HEK293 (cell line): ENCODE results near the gene DUSP18.

Experiments used
- CTCF ChIA-PET: fragments of 350-600 bp; formaldehyde crosslinking; extraction: SDS; loops from one replicate; lab custom pipeline; 2021; ENCODE audit warnings: antibody characterized with exemption; lab: Yijun Ruan, JAX
- POLR2A ChIA-PET: fragments of 300-600 bp; formaldehyde crosslinking; extraction: SDS; loops from one replicate; lab custom pipeline; 2020; ENCODE audit warnings: antibody characterized with exemption, inconsistent platforms; lab: Yijun Ruan, JAX
- H3K27ac ChIP-seq: fragments of 200-500 bp; sonication (Bioruptor generic); 2 replicates; pipeline ENCODE4 v1.5.1; 2014; ENCODE audit warnings: low read depth, low read length, control low read depth, inconsistent platforms; ENCODE audit errors: extremely low read depth
- H3K36me3 ChIP-seq, 2 experiments: fragments of 200-500 bp in 1 of 2; sonication (Bioruptor generic) in 1 of 2; 1 replicate in 1 of 2; 2 replicates in 1 of 2; pipeline ENCODE4 v1.5.1; 2014 to 2017; ENCODE audit warnings: inconsistent platforms in 2 of 2, low read length in 2 of 2; ENCODE audit not compliant: control insufficient read depth in 2 of 2, insufficient read depth in 1 of 2
- H3K4me1 ChIP-seq: fragments of 200-500 bp; sonication (Bioruptor generic); 2 replicates; pipeline ENCODE4 v1.5.1; 2014; ENCODE audit warnings: mild to moderate bottlenecking, low read length, inconsistent platforms; ENCODE audit not compliant: control insufficient read depth, insufficient read depth
- H3K4me3 ChIP-seq: 2 replicates; pipeline ENCODE4 v1.5.1; 2011; ENCODE audit warnings: low read depth, mild to moderate bottlenecking, control low read depth, low read length, moderate library complexity
- H3K9me3 ChIP-seq: fragments of 200-500 bp; sonication (Bioruptor generic); 2 replicates; pipeline ENCODE4 v1.5.1; 2014; ENCODE audit warnings: low read depth, low read length, inconsistent platforms; ENCODE audit not compliant: control insufficient read depth, insufficient read depth
- GLI2 ChIP-seq: fragments of 450-650 bp; formaldehyde crosslinking; IDR thresholded peaks from 2 replicates; pipeline ENCODE4; 2017; ENCODE audit warnings: missing biosample characterization, missing genetic modification characterization, low read depth, borderline replicate concordance
- GLIS1 ChIP-seq: fragments of 450-650 bp; formaldehyde crosslinking; IDR thresholded peaks from 2 replicates; pipeline ENCODE4 v1.5.1; 2016; ENCODE audit warnings: missing biosample characterization, missing genetic modification characterization
- KLF9 ChIP-seq: fragments of 450-650 bp; formaldehyde crosslinking; IDR thresholded peaks from 2 replicates; pipeline ENCODE4 v1.5.1; 2016; ENCODE audit warnings: missing biosample characterization, missing genetic modification characterization, low read depth
- MYNN ChIP-seq: fragments of 450-650 bp; formaldehyde crosslinking; IDR thresholded peaks from 2 replicates; pipeline ENCODE4 v1.5.1; 2016; ENCODE audit warnings: missing biosample characterization, missing genetic modification characterization, borderline replicate concordance
- OVOL3 ChIP-seq: fragments of 450-650 bp; formaldehyde crosslinking; IDR thresholded peaks from 2 replicates; pipeline ENCODE4 v1.5.1; 2016; ENCODE audit warnings: missing biosample characterization, missing genetic modification characterization
- RBAK ChIP-seq: fragments of 450-650 bp; formaldehyde crosslinking; IDR thresholded peaks from 2 replicates; pipeline ENCODE4 v1.5.1; 2016; ENCODE audit warnings: missing biosample characterization, missing genetic modification characterization
- SP7 ChIP-seq: fragments of 450-650 bp; formaldehyde crosslinking; IDR thresholded peaks from 2 replicates; pipeline ENCODE4 v1.5.1; 2016; ENCODE audit warnings: missing biosample characterization, missing genetic modification characterization
- ZFP37 ChIP-seq: fragments of 450-650 bp; formaldehyde crosslinking; IDR thresholded peaks from 2 replicates; pipeline ENCODE4 v1.5.1; 2016; ENCODE audit warnings: missing biosample characterization, missing genetic modification characterization
- ZNF174 ChIP-seq: fragments of 450-650 bp; formaldehyde crosslinking; IDR thresholded peaks from 2 replicates; pipeline ENCODE4 v1.5.0; 2017; ENCODE audit warnings: missing biosample characterization, mild to moderate bottlenecking, missing genetic modification characterization
- ZNF184 ChIP-seq: fragments of 450-650 bp; IDR thresholded peaks from 2 replicates; pipeline ENCODE4 v1.5.1; 2018; ENCODE audit warnings: missing biosample characterization, mild to moderate bottlenecking, missing genetic modification characterization
- ZNF23 ChIP-seq: fragments of 450-650 bp; formaldehyde crosslinking; IDR thresholded peaks from 2 replicates; pipeline ENCODE4 v1.5.1; 2016; ENCODE audit warnings: missing biosample characterization, missing genetic modification characterization, borderline replicate concordance
- ZNF239 ChIP-seq: fragments of 450-650 bp; formaldehyde crosslinking; IDR thresholded peaks from 2 replicates; pipeline ENCODE4 v1.5.1; 2016; ENCODE audit warnings: missing biosample characterization, missing genetic modification characterization
- ZNF354C ChIP-seq: fragments of 450-650 bp; formaldehyde crosslinking; IDR thresholded peaks from 2 replicates; pipeline ENCODE4 v1.5.1; 2016; ENCODE audit warnings: missing biosample characterization, missing genetic modification characterization, low read depth, borderline replicate concordance
- ZNF391 ChIP-seq: fragments of 450-650 bp; formaldehyde crosslinking; IDR thresholded peaks from 2 replicates; pipeline ENCODE4 v1.5.1; 2016; ENCODE audit warnings: low read depth, missing biosample characterization, missing genetic modification characterization, borderline replicate concordance
- ZNF404 ChIP-seq: fragments of 450-650 bp; formaldehyde crosslinking; IDR thresholded peaks from 2 replicates; pipeline ENCODE4 v1.5.1; 2017; ENCODE audit warnings: missing biosample characterization, missing genetic modification characterization
- ZNF521 ChIP-seq: fragments of 450-650 bp; formaldehyde crosslinking; IDR thresholded peaks from 2 replicates; pipeline ENCODE4 v1.5.1; 2017; ENCODE audit warnings: missing biosample characterization, mild to moderate bottlenecking, missing genetic modification characterization
- ZNF549 ChIP-seq: fragments of 450-650 bp; IDR thresholded peaks from 2 replicates; pipeline ENCODE4 v1.5.1; 2018; ENCODE audit warnings: missing biosample characterization, missing genetic modification characterization, mild to moderate bottlenecking, inconsistent platforms, moderate library complexity
- ZNF596 ChIP-seq: fragments of 450-650 bp; IDR thresholded peaks from 2 replicates; pipeline ENCODE4 v1.5.0; 2018; ENCODE audit warnings: missing biosample characterization, mild to moderate bottlenecking, missing genetic modification characterization, moderate library complexity
- ZNF626 ChIP-seq: fragments of 450-650 bp; sonication (Bioruptor Pico); formaldehyde crosslinking; IDR thresholded peaks from 2 replicates; pipeline ENCODE4 v1.5.1; 2018; ENCODE audit warnings: missing biosample characterization, missing genetic modification characterization, inconsistent platforms
- ZNF654 ChIP-seq: fragments of 450-650 bp; formaldehyde crosslinking; IDR thresholded peaks from 2 replicates; pipeline ENCODE4 v1.5.1; 2016; ENCODE audit warnings: low read depth, missing biosample characterization, missing genetic modification characterization
- ZNF664 ChIP-seq: fragments of 450-650 bp; formaldehyde crosslinking; IDR thresholded peaks from 2 replicates; pipeline ENCODE4 v1.5.1; 2016; ENCODE audit warnings: missing biosample characterization, missing genetic modification characterization
- TF ChIP-seq, protein P1 (sequence below): fragments of 450-650 bp; formaldehyde crosslinking; IDR thresholded peaks from 2 replicates; pipeline ENCODE4 v1.5.1; 2016; ENCODE audit warnings: missing biosample characterization, missing genetic modification characterization, low read depth
- TF ChIP-seq, protein P2 (sequence below): fragments of 450-650 bp; formaldehyde crosslinking; IDR thresholded peaks from 2 replicates; pipeline ENCODE4 v1.5.1; 2016; ENCODE audit warnings: missing biosample characterization, missing genetic modification characterization
- TF ChIP-seq, protein P3 (sequence below): fragments of 450-650 bp; formaldehyde crosslinking; IDR thresholded peaks from 2 replicates; pipeline ENCODE4 v1.5.1; 2016; ENCODE audit warnings: missing biosample characterization, missing genetic modification characterization
- TF ChIP-seq, protein P4 (sequence below): fragments of 450-650 bp; formaldehyde crosslinking; IDR thresholded peaks from 2 replicates; pipeline ENCODE4 v1.5.1; 2017; ENCODE audit warnings: missing biosample characterization, missing genetic modification characterization
- TF ChIP-seq, protein P5 (sequence below): fragments of 450-650 bp; IDR thresholded peaks from 2 replicates; pipeline ENCODE4 v1.5.1; 2018; ENCODE audit warnings: missing biosample characterization, mild to moderate bottlenecking, missing genetic modification characterization

The DUSP18 gene

DNA sequence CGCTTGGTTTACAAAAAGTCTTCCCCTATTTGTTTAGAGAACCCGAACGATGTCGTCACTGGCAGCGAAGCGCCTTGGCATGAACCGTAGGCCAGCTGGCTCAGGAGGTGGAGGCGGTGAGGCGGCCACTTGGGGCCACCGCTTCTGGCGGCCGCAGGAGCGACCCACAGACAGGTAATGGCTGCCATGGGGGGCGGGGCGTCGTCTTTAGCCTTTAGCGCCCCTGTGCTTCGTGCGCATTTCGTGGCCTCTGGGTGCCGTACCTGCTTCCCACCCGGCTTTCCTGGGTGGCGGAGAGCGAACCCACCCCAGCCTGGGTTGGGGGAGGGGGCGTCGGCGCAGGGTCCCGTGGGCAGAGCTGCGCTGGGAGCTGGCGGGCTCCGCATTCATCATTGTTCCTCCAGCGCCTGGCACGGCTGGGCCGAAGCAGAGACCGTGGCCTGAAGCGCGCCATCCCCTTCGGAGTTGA lies 26.5 kb upstream of the DUSP18 start:
- Histone ChIP-seq H3K36me3 (no peaks in the 10 kb centered on the region), H3K4me1 (peaks cover 4% of the 10 kb centered on the region; the same call in 1 of the 2 replicates), H3K4me3 (peak overlapping the region; percentile 73), H3K9me3 (no peaks in the 10 kb centered on the region), H3K27ac (peak overlapping the region; percentile 83; the same call in 1 of the 2 replicates)
- ChIA-PET CTCF (interaction anchor here (1.3 to 4.4 kb wide), 2 partner anchors 10 to 60 kb away, joined by 3 to 20 read pairs; partner anchors contain the start of gene SLC35E4), POLR2A (interaction anchor here (0.6 to 2.6 kb wide), 4 partner anchors 9 to 59 kb away, joined by 3 to 11 read pairs (median 4); partner anchors contain the start of gene SLC35E4)
- TF ChIP-seq ZNF239: no peak
- TF ChIP-seq GLI2: no peak
- TF ChIP-seq ZNF549 (tag by site-specific recombination): no peak
- no peak for TF ChIP-seq ZNF23
- peak; percentile 73 for TF ChIP-seq KLF9
- TF ChIP-seq RBAK: no peak
- no peak for TF ChIP-seq ZNF654
- no peak for TF ChIP-seq ZNF174 (tag by site-specific recombination)
- TF ChIP-seq, protein P1, sequence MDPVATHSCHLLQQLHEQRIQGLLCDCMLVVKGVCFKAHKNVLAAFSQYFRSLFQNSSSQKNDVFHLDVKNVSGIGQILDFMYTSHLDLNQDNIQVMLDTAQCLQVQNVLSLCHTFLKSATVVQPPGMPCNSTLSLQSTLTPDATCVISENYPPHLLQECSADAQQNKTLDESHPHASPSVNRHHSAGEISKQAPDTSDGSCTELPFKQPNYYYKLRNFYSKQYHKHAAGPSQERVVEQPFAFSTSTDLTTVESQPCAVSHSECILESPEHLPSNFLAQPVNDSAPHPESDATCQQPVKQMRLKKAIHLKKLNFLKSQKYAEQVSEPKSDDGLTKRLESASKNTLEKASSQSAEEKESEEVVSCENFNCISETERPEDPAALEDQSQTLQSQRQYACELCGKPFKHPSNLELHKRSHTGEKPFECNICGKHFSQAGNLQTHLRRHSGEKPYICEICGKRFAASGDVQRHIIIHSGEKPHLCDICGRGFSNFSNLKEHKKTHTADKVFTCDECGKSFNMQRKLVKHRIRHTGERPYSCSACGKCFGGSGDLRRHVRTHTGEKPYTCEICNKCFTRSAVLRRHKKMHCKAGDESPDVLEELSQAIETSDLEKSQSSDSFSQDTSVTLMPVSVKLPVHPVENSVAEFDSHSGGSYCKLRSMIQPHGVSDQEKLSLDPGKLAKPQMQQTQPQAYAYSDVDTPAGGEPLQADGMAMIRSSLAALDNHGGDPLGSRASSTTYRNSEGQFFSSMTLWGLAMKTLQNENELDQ: no peak
- no peak for TF ChIP-seq ZFP37 (tag by site-specific recombination)
- no peak for TF ChIP-seq ZNF354C (tag by site-specific recombination)
- peak; percentile 50; the same call in 1 of the 2 replicates for TF ChIP-seq SP7 (tag by site-specific recombination)
- no peak for TF ChIP-seq ZNF184
- no peak for TF ChIP-seq ZNF404 (tag by site-specific recombination)
- TF ChIP-seq, protein P2, sequence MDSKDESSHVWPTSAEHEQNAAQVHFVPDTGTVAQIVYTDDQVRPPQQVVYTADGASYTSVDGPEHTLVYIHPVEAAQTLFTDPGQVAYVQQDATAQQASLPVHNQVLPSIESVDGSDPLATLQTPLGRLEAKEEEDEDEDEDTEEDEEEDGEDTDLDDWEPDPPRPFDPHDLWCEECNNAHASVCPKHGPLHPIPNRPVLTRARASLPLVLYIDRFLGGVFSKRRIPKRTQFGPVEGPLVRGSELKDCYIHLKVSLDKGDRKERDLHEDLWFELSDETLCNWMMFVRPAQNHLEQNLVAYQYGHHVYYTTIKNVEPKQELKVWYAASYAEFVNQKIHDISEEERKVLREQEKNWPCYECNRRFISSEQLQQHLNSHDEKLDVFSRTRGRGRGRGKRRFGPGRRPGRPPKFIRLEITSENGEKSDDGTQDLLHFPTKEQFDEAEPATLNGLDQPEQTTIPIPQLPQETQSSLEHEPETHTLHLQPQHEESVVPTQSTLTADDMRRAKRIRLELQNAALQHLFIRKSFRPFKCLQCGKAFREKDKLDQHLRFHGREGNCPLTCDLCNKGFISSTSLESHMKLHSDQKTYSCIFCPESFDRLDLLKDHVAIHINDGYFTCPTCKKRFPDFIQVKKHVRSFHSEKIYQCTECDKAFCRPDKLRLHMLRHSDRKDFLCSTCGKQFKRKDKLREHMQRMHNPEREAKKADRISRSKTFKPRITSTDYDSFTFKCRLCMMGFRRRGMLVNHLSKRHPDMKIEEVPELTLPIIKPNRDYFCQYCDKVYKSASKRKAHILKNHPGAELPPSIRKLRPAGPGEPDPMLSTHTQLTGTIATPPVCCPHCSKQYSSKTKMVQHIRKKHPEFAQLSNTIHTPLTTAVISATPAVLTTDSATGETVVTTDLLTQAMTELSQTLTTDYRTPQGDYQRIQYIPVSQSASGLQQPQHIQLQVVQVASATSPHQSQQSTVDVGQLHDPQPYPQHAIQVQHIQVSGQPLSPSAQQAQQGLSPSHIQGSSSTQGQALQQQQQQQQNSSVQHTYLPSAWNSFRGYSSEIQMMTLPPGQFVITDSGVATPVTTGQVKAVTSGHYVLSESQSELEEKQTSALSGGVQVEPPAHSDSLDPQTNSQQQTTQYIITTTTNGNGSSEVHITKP (tag by site-specific recombination): peak; percentile 84
- peak; percentile 77 for TF ChIP-seq GLIS1 (tag by site-specific recombination)
- TF ChIP-seq, protein P3, sequence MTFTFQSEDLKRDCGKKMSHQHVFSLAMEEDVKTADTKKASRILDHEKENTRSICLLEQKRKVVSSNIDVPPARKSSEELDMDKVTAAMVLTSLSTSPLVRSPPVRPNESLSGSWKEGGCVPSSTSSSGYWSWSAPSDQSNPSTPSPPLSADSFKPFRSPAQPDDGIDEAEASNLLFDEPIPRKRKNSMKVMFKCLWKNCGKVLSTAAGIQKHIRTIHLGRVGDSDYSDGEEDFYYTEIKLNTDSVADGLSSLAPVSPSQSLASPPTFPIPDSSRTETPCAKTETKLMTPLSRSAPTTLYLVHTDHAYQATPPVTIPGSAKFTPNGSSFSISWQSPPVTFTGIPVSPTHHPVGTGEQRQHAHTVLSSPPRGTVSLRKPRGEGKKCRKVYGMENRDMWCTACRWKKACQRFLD (tag by site-specific recombination): no peak
- TF ChIP-seq ZNF391: no peak
- TF ChIP-seq ZNF521: no peak
- no peak for TF ChIP-seq ZNF596 (tag by site-specific recombination)
- no peak for TF ChIP-seq OVOL3 (tag by site-specific recombination)
- TF ChIP-seq ZNF664 (tag by site-specific recombination): no peak
- TF ChIP-seq ZNF626 (tag by site-specific recombination): no peak
- TF ChIP-seq MYNN (tag by site-specific recombination): no peak
- TF ChIP-seq, protein P4, sequence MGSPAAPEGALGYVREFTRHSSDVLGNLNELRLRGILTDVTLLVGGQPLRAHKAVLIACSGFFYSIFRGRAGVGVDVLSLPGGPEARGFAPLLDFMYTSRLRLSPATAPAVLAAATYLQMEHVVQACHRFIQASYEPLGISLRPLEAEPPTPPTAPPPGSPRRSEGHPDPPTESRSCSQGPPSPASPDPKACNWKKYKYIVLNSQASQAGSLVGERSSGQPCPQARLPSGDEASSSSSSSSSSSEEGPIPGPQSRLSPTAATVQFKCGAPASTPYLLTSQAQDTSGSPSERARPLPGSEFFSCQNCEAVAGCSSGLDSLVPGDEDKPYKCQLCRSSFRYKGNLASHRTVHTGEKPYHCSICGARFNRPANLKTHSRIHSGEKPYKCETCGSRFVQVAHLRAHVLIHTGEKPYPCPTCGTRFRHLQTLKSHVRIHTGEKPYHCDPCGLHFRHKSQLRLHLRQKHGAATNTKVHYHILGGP (tag by site-specific recombination): no peak
- TF ChIP-seq, protein P5, sequence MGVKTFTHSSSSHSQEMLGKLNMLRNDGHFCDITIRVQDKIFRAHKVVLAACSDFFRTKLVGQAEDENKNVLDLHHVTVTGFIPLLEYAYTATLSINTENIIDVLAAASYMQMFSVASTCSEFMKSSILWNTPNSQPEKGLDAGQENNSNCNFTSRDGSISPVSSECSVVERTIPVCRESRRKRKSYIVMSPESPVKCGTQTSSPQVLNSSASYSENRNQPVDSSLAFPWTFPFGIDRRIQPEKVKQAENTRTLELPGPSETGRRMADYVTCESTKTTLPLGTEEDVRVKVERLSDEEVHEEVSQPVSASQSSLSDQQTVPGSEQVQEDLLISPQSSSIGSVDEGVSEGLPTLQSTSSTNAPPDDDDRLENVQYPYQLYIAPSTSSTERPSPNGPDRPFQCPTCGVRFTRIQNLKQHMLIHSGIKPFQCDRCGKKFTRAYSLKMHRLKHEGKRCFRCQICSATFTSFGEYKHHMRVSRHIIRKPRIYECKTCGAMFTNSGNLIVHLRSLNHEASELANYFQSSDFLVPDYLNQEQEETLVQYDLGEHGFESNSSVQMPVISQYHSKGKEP (tag by site-specific recombination): no peak
